Endometrial microvascular endothelial cells (primary cell): ENCODE results near the gene PPP1R13B. TPM values are rescaled to one million over a fixed set of nuclear protein-coding genes. Genes with fewer than 3 reads are reported as not detected.
"Not testable (repeated sequence)": the region's sequence is repeated elsewhere in the genome, so short reads cannot be mapped to it uniquely, and the experiment has no call there.

Source experiments
- in situ Hi-C: cut with HindIII; loops from 2 replicates; pipeline ENCODE4 v1.10.0; 2017; ENCODE audit warnings: low sequenced_read_pairs, low pct_unique_long_range_greater_than_20kb; ENCODE audit errors: inconsistent ontology term
- total RNA-seq: library from RNA; depleted of rRNA; stranded (reverse); fragments of >200 nt; gene quantifications from one replicate; pipeline ENCODE4 v1.2.3, GENCODE V29; 2015; ENCODE audit errors: inconsistent ontology term

Gene PPP1R13B
- total RNA-seq, 1 donor from 2014 or later, result 13.1 TPM

GRCh38 chr14:103698380-103699260 lies 148.8 kb downstream of the PPP1R13B start:
- in situ Hi-C loops, result no loop called here

- in situ Hi-C loops, result no loop called here
Measured at GRCh38 chr14:103697603-103698379, 149.6 kb downstream of the PPP1R13B start.

GRCh38 chr14:103697206-103697602 lies 150.2 kb downstream of the PPP1R13B start:
- in situ Hi-C loops, result no loop called here

- in situ Hi-C loops, result no loop called here
Measured at GRCh38 chr14:103696466-103697071, 150.8 kb downstream of the PPP1R13B start.

- in situ Hi-C loops, result no loop called here
Measured at GRCh38 chr14:103696070-103696402, 151.3 kb downstream of the PPP1R13B start.

GRCh38 chr14:103695296-103696069 lies 151.9 kb downstream of the PPP1R13B start:
- in situ Hi-C loops, result no loop called here

- in situ Hi-C loops, result no loop called here
Measured at GRCh38 chr14:103694572-103695026, 152.8 kb downstream of the PPP1R13B start.

GRCh38 chr14:103693515-103693914 lies 153.9 kb downstream of the PPP1R13B start:
- in situ Hi-C loops, result no loop called here

- in situ Hi-C loops, result no loop called here
Measured at GRCh38 chr14:103692871-103693270, 154.5 kb downstream of the PPP1R13B start.

GRCh38 chr14:103692159-103692558 lies 155.2 kb downstream of the PPP1R13B start:
- in situ Hi-C loops, result no loop called here

- in situ Hi-C loops, result not testable (repeated sequence)
Measured at GRCh38 chr14:103691655-103692054, 155.7 kb downstream of the PPP1R13B start.

- in situ Hi-C loops, result no loop called here
Measured at GRCh38 chr14:103690332-103690731, 157.0 kb downstream of the PPP1R13B start.

- in situ Hi-C loops, result no loop called here
Measured at GRCh38 chr14:103688906-103689902, 158.2 kb downstream of the PPP1R13B start.

GRCh38 chr14:103688441-103688840 lies 158.9 kb downstream of the PPP1R13B start:
- in situ Hi-C loops, result no loop called here

- in situ Hi-C loops, result no loop called here
Measured at GRCh38 chr14:103687712-103688111, 159.7 kb downstream of the PPP1R13B start.

GRCh38 chr14:103686831-103687485 lies 160.4 kb downstream of the PPP1R13B start:
- in situ Hi-C loops, result no loop called here
